Hematopoietic multipotent progenitor cell treated with erythropoietin and hydrocortisone succinate and interleukin-3 and kit ligand, for 17 days (in vitro differentiated cells): ENCODE results near the gene ZNF155.

Source experiments
- DNase-seq: peaks from one replicate; pipeline ENCODE4 v3.0.0-alpha.2; 2015; ENCODE audit warnings: low spot score

The ZNF155 gene

GRCh38 chr19:44005973-44006372 is 22.0 kb downstream of the ZNF155 start:
- DNase-seq: no peak

- no peak for DNase-seq
Observed at GRCh38 chr19:44007473-44007872, 23.5 kb downstream of the ZNF155 start.

DNA sequence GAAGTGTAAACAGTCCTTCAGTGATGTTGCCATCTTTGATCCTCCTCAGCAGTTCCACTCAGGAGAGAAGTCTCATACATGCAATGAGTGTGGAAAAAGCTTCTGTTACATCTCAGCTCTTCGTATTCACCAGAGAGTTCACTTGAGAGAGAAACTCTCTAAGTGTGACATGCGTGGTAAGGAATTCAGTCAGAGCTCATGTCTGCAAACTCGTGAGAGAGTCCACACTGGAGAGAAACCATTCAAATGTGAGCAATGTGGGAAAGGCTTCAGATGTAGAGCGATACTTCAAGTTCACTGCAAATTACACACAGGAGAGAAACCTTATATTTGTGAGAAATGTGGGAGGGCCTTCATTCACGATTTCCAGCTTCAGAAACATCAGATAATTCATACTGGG is 26.5 kb downstream of the ZNF155 start:
- no peak for DNase-seq

DNA sequence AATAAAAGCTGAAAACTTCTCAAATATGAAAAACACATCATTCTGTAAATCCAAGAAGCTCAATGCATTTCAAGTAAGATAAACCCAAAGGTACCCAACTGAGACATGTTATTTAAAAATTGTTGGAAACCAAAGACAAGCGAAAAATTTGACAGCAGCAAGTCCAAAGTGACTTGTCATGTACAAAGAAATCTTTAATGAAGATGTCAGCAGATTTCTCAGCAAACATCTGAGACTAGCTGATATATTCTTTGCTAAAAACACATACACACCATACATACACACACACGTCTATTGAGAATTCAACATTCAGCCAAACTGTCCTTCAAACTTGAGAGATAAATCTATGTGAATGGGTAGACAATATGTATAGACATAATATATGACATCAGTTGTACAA is 35.5 kb downstream of the ZNF155 start:
- no peak for DNase-seq

GRCh38 chr19:44021221-44021620 is 37.2 kb downstream of the ZNF155 start:
- DNase-seq: no peak

- no peak for DNase-seq
Observed at GRCh38 chr19:44024900-44025216, 40.9 kb downstream of the ZNF155 start.

DNA sequence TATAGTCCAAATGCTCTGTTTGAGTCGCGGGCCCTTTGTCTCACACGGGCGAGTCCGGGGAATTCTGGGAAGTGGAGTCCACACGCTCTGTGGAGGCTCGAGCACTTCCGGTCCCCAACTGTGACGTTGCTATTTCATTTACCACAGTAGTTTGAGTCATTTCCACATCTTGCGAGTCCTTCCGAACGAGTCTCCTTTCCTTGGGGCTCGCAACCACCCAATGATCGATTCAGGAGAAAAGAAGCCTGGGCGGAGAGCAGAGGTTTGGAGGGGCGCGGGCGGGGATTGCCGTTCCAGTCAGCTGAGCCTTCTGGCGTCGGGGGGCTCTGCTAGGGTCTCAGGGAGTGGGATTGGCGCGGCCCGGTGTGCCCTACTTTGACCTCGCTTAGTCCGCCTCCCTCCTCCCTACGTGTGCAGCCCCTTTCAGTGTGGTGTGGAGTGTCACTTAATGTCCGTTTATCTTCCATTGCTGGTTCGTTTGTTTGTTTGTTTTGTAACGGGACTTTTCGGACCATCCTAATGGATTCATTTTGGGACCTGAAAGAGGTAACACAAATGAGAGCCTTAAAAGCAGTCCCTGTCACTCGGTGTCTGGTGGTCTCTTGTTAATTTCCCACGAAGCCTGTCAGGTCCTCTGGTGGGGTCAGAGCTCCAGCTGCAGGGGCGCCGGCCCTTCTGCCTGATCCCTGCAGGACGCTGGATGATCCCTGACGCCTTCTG is 41.4 kb downstream of the ZNF155 start, which contains the start of gene ZNF222:
TSS of gene ZNF222 (plus strand) at position 163 of the 720 bp plus-strand sequence. CDS start at position 221, 58 bp downstream.
- peak; percentile 39 for DNase-seq

- no peak for DNase-seq
Observed at GRCh38 chr19:44026622-44027021, 42.6 kb downstream of the ZNF155 start.

- DNase-seq: no peak
Observed at GRCh38 chr19:44032001-44032610, 48.1 kb downstream of the ZNF155 start.

GRCh38 chr19:44042147-44042546 is 58.2 kb downstream of the ZNF155 start:
- DNase-seq: no peak
